ENCODE results near the gene STXBP5. TPM values are rescaled to one million over a fixed set of nuclear protein-coding genes. Genes with fewer than 3 reads are reported as not detected.

The STXBP5 gene
- total RNA-seq, 4 donors from 2014 or later = 15.6 to 41.3 (median 20.4) TPM

- Histone ChIP-seq H3K27me3 (no peaks in the 10 kb centered on the region), H3K36me3 (peaks cover 0 to 28% of the 10 kb centered on the region in 2 donors), H3K9me3 (no peaks in the 10 kb centered on the region), H3K27ac (no peak overlapping the region), H3K4me1 (no peaks in the 10 kb centered on the region), H3K4me3 (no peak overlapping the region)
- in situ Hi-C loops (cut with MboI; ENCODE audit: low sequenced_read_pairs in 4 of 4) = no loop called here
- ATAC-seq (no peak), DNase-seq (no peak)
- TF ChIP-seq POLR2A (IDR thresholded peaks at IDR 0.05) (no peak), CTCF (IDR thresholded peaks at IDR 0.05 in 4 of 5, conservative IDR thresholded peaks at IDR 0.05 in 1 of 5) (no peak)
- intact Hi-C loops (cut with DNase I; ENCODE audit: low total_unique reads) = no loop called here
These were observed 177.5 kb downstream of the STXBP5 start for GRCh38 chr6:147381712-147382111.

GRCh38 chr6:147382945-147383554 is 178.8 kb downstream of the STXBP5 start:
- Histone ChIP-seq H3K9me3 (no peaks in the 10 kb centered on the region), H3K4me1 (no peaks in the 10 kb centered on the region), H3K27me3 (no peaks in the 10 kb centered on the region), H3K27ac (no peak overlapping the region), H3K36me3 (peaks cover 0 to 21% of the 10 kb centered on the region in 2 donors), H3K4me3 (no peak overlapping the region)
- ATAC-seq (no peak), DNase-seq (no peak)
- TF ChIP-seq CTCF (IDR thresholded peaks at IDR 0.05 in 4 of 5, conservative IDR thresholded peaks at IDR 0.05 in 1 of 5) (no peak), POLR2A (IDR thresholded peaks at IDR 0.05) (no peak)
- in situ Hi-C loops (cut with MboI; ENCODE audit: low sequenced_read_pairs in 4 of 4) = no loop called here
- intact Hi-C loops (cut with DNase I; ENCODE audit: low total_unique reads) = no loop called here

GRCh38 chr6:147384029-147384428 is 179.8 kb downstream of the STXBP5 start:
- no peak for DNase-seq
- in situ Hi-C loops (cut with MboI; ENCODE audit: low sequenced_read_pairs in 4 of 4) = no loop called here

GRCh38 chr6:147384737-147385710 is 180.8 kb downstream of the STXBP5 start:
- ATAC-seq (no peak), DNase-seq (no peak)
- intact Hi-C loops (cut with DNase I; ENCODE audit: low total_unique reads) = no loop called here
- no peaks in the 10 kb centered on the region for H3K9me3 ChIP-seq
- no peaks in the 10 kb centered on the region for H3K27me3 ChIP-seq
- in situ Hi-C loops (cut with MboI; ENCODE audit: low sequenced_read_pairs in 4 of 4) = no loop called here
- no peak overlapping the region for H3K4me3 ChIP-seq
- H3K36me3 ChIP-seq = peaks cover 0 to 12% of the 10 kb centered on the region in 2 donors
- no peak for TF ChIP-seq POLR2A (IDR thresholded peaks at IDR 0.05)
- no peak for TF ChIP-seq CTCF (IDR thresholded peaks at IDR 0.05 in 4 of 5, conservative IDR thresholded peaks at IDR 0.05 in 1 of 5)
- H3K27ac ChIP-seq = no peak overlapping the region
- no peaks in the 10 kb centered on the region for H3K4me1 ChIP-seq

More at GRCh38 chr6:147384029-147384428, 179.8 kb downstream of the STXBP5 start:
- H3K4me3 ChIP-seq = no peak overlapping the region
- no peak for TF ChIP-seq POLR2A (IDR thresholded peaks at IDR 0.05)
- no peak for TF ChIP-seq CTCF (IDR thresholded peaks at IDR 0.05 in 4 of 5, conservative IDR thresholded peaks at IDR 0.05 in 1 of 5)
- intact Hi-C loops (cut with DNase I; ENCODE audit: low total_unique reads) = no loop called here
- no peak overlapping the region for H3K27ac ChIP-seq
- H3K9me3 ChIP-seq = no peaks in the 10 kb centered on the region
- H3K4me1 ChIP-seq = no peaks in the 10 kb centered on the region
- H3K27me3 ChIP-seq = no peaks in the 10 kb centered on the region
- peaks cover 0 to 20% of the 10 kb centered on the region in 2 donors for H3K36me3 ChIP-seq
- no peak for ATAC-seq
